ENCODE measurements around the gene ZNRF3. TPM values are rescaled to one million over a fixed set of nuclear protein-coding genes. Genes with fewer than 3 reads are reported as not detected.

Gene ZNRF3
- total and polyA plus RNA-seq, 2 experiments from 2014 or later = 0.56 to 3.9 TPM

DNA sequence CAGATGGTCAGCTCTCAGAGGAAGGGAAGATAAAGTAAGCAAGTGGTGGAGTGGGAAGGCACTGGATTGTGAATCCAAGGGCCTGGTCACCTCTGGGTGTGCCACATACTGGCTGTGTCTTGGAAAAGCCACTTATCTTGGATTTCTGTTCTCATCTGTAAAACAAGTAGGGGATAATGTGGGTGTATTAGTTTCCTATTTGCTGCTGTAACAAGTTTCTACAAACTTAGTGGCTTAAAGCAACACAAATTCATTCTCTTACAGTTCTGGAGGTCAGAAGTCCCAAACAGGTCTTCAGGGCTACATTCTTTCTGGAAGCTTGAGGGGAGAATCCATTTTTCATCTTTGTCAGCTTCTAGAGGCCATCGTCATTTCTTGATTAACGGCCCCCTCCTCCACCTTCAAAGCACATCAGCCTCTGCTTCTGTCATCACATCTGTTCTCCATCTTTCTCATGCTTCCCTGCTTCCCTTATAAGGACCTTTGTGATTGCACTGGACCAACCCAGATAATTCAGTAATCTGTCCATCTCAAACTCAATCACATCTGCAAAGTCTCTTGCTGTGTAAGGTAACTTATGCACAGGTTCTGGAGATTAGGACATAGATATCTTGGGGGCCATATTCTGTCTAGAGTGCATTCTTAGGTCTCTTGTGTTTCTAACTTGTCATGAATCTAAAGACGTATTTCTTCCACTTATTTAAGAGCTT, 102.4 kb downstream of the ZNRF3 start:
- Histone ChIP-seq H3K27me3 (replicated peaks; ENCODE audit: insufficient read depth) (no peaks in the 10 kb centered on the region), H3K9me3 (ENCODE audit: low read depth) (no peaks in the 10 kb centered on the region), H2AFZ (no peak overlapping the region), H3K4me1 (ENCODE audit: insufficient read depth) (peaks cover 7% of the 10 kb centered on the region), H3K27ac (no peak overlapping the region), H3F3A (ENCODE audit: insufficient read depth) (peaks cover 10% of the 10 kb centered on the region; the same call in 1 of the 2 replicates), H4K20me1 (ENCODE audit: insufficient read depth) (no peaks in the 10 kb centered on the region), H3K79me2 (ENCODE audit: insufficient read depth) (0 out of 2 replicates have a peak, but pooled peaks cover 4% of the 10 kb centered on the region), H3K4me3 (no peak overlapping the region), H3K9ac (no peak overlapping the region), H3K9me2 (ENCODE audit: insufficient read depth) (no peaks in the 10 kb centered on the region), H3K4me2 (ENCODE audit: unreplicated experiment) (no peak overlapping the region), H3K36me3 (ENCODE audit: low read depth) (no peaks in the 10 kb centered on the region)
- DNase-seq = no peak
- in situ Hi-C loops (cut with MboI) = no loop called here
- no peak for TF ChIP-seq EZH2 (IDR thresholded peaks at IDR 0.05; ENCODE audit: insufficient read depth, poor library complexity, severe bottlenecking)
- TF ChIP-seq EZH2phosphoT487 (IDR thresholded peaks at IDR 0.05; ENCODE audit: insufficient read depth, low read depth) = no peak
- 71 to 72% methylated on average over 3 of the region's 3 CpGs for WGBS, 2 experiments (ENCODE audit: low coverage in 1 of 2, low lambda C conversion rate in 2 of 2, missing lambda C conversion rate in 2 of 2)

DNA sequence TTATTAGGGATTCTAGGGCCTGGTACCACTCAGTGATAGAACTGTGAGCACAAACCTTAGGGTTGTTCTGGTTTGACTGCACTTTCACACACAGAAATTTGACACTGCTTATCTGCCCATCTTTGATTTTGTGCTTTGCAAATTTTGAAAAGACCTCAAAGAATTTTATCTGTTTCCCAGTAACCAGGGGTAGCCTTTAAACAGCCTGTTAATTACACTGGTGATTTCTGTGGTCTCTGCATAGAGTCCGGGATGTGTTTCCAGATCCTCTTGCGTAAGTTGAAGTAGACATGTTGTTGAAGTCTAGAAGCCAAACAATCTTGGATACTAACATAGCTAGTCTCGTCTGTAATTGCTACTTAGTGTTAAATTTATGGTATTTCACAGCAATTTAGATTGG, 103.0 kb downstream of the ZNRF3 start:
- DNase-seq = no peak
- Histone ChIP-seq H3K9me2 (ENCODE audit: insufficient read depth) (no peaks in the 10 kb centered on the region), H4K20me1 (ENCODE audit: insufficient read depth) (no peaks in the 10 kb centered on the region), H2AFZ (no peak overlapping the region), H3K4me2 (ENCODE audit: unreplicated experiment) (no peak overlapping the region), H3F3A (ENCODE audit: insufficient read depth) (peaks cover 10% of the 10 kb centered on the region; the same call in 1 of the 2 replicates), H3K4me1 (ENCODE audit: insufficient read depth) (peaks cover 7% of the 10 kb centered on the region), H3K27me3 (replicated peaks; ENCODE audit: insufficient read depth) (no peaks in the 10 kb centered on the region), H3K9ac (no peak overlapping the region), H3K27ac (no peak overlapping the region), H3K79me2 (ENCODE audit: insufficient read depth) (0 out of 2 replicates have a peak, but pooled peaks cover 4% of the 10 kb centered on the region), H3K4me3 (no peak overlapping the region), H3K9me3 (ENCODE audit: low read depth) (no peaks in the 10 kb centered on the region), H3K36me3 (ENCODE audit: low read depth) (no peaks in the 10 kb centered on the region)
- in situ Hi-C loops (cut with MboI) = no loop called here
- TF ChIP-seq EZH2phosphoT487 (IDR thresholded peaks at IDR 0.05; ENCODE audit: insufficient read depth, low read depth) (no peak), EZH2 (IDR thresholded peaks at IDR 0.05; ENCODE audit: insufficient read depth, poor library complexity, severe bottlenecking) (no peak)
- whole genome bisulfite sequencing, 2 experiments (ENCODE audit: low coverage in 1 of 2, low lambda C conversion rate in 2 of 2, missing lambda C conversion rate in 2 of 2) = 90 to 95% methylated on average over 3 of the region's 3 CpGs

DNA sequence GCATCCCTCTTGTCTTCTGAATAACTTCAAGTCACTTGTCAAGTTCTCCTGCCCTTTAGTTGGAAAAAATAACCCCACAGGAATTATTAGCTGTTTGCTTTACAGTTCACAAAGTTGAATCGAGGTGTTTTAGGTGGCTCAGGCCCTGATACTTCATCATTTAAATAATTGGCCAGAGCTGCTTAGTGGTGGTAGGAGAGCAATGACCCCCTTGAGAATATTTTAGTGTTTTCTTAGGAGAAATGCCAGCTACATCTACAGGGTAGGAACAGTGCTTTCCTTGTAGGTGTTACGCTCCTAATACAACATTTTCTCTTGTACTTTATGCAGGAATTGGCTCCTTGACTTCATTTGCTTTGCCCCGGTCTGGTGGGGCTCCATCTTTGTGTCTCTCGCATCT, 105.1 kb downstream of the ZNRF3 start:
- Histone ChIP-seq H4K20me1 (ENCODE audit: insufficient read depth) (no peaks in the 10 kb centered on the region), H3K9me2 (ENCODE audit: insufficient read depth) (no peaks in the 10 kb centered on the region), H3K4me2 (ENCODE audit: unreplicated experiment) (no peak overlapping the region), H3K9me3 (ENCODE audit: low read depth) (no peaks in the 10 kb centered on the region), H3K4me3 (no peak overlapping the region), H3K27ac (no peak overlapping the region), H3K4me1 (ENCODE audit: insufficient read depth) (peaks cover 7% of the 10 kb centered on the region), H3K9ac (no peak overlapping the region), H3F3A (ENCODE audit: insufficient read depth) (peaks cover 10% of the 10 kb centered on the region; the same call in 1 of the 2 replicates), H3K36me3 (ENCODE audit: low read depth) (no peaks in the 10 kb centered on the region), H2AFZ (no peak overlapping the region), H3K79me2 (ENCODE audit: insufficient read depth) (0 out of 2 replicates have a peak, but pooled peaks cover 4% of the 10 kb centered on the region), H3K27me3 (replicated peaks; ENCODE audit: insufficient read depth) (no peaks in the 10 kb centered on the region)
- TF ChIP-seq EZH2 (IDR thresholded peaks at IDR 0.05; ENCODE audit: insufficient read depth, poor library complexity, severe bottlenecking) = no peak
- TF ChIP-seq EZH2phosphoT487 (IDR thresholded peaks at IDR 0.05; ENCODE audit: insufficient read depth, low read depth) = no peak
- WGBS, 2 experiments (ENCODE audit: low coverage in 1 of 2, low lambda C conversion rate in 2 of 2, missing lambda C conversion rate in 2 of 2) = 89 to 91% methylated on average over 4 of the region's 4 CpGs
- in situ Hi-C loops (cut with MboI) = no loop called here
- DNase-seq = no peak

DNA sequence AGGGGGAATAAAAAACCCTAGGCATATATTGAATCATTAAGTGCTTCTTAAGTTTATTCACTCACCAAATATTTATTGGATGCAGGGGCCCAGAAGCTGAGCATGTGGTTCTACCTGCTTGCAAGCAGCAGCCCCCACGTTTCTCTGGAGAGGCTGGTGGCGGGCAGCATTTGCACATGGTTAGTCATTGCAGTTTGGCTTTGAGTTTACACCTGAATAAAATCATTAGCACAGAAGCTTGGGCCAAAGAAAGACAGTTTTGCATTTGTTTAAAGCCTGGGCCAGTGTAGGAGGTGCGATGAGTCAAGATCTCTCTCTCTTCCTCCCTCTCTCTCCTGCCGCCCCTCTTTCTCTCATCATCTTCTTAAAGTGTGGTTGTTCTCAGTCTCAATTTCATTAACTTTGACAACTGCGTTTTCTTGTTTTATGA, 105.7 kb downstream of the ZNRF3 start:
- Histone ChIP-seq H3K79me2 (ENCODE audit: insufficient read depth) (0 out of 2 replicates have a peak, but pooled peaks cover 4% of the 10 kb centered on the region), H3K9me2 (ENCODE audit: insufficient read depth) (no peaks in the 10 kb centered on the region), H4K20me1 (ENCODE audit: insufficient read depth) (no peaks in the 10 kb centered on the region), H3K27ac (no peak overlapping the region), H3K4me2 (ENCODE audit: unreplicated experiment) (no peak overlapping the region), H3F3A (ENCODE audit: insufficient read depth) (peaks cover 10% of the 10 kb centered on the region; the same call in 1 of the 2 replicates), H3K36me3 (ENCODE audit: low read depth) (no peaks in the 10 kb centered on the region), H3K4me1 (ENCODE audit: insufficient read depth) (peaks cover 4% of the 10 kb centered on the region), H3K4me3 (no peak overlapping the region), H3K9ac (no peak overlapping the region), H2AFZ (no peak overlapping the region), H3K9me3 (ENCODE audit: low read depth) (no peaks in the 10 kb centered on the region), H3K27me3 (replicated peaks; ENCODE audit: insufficient read depth) (no peaks in the 10 kb centered on the region)
- TF ChIP-seq EZH2phosphoT487 (IDR thresholded peaks at IDR 0.05; ENCODE audit: insufficient read depth, low read depth) (no peak), EZH2 (IDR thresholded peaks at IDR 0.05; ENCODE audit: insufficient read depth, poor library complexity, severe bottlenecking) (no peak)
- in situ Hi-C loops (cut with MboI) = no loop called here
- DNase-seq = peak; percentile 11
- WGBS, 2 experiments (ENCODE audit: low coverage in 1 of 2, low lambda C conversion rate in 2 of 2, missing lambda C conversion rate in 2 of 2) = 80 to 83% methylated on average over 5 of the region's 5 CpGs
